GM23338 (cell line): ENCODE data around the gene RPS6KA3. TPM values are rescaled to one million over a fixed set of nuclear protein-coding genes. Genes with fewer than 3 reads are reported as not detected.

ENCODE experiments used
- ATAC-seq: fragments of 200-7000 bp; cut with Tn5 transposase; 3 replicates; pipeline ENCODE4 v1.9.1; 2020
- DNase-seq: peaks from one replicate; pipeline ENCODE4 v3.0.0-alpha.2; 2015; ENCODE audit warnings: low spot score
- H2AFZ ChIP-seq: fragments of 200-600 bp; sonication (generic); 2 replicates; pipeline ENCODE4 v1.8.0; 2016; ENCODE audit warnings: antibody characterized with exemption, mild to moderate bottlenecking, moderate library complexity
- H3F3A ChIP-seq: fragments of 200-600 bp; sonication (generic); replicated peaks from 2 replicates; pipeline ENCODE4 v1.8.0; 2017; ENCODE audit warnings: antibody characterized with exemption, mixed run types, low read depth
- H3K27ac ChIP-seq: fragments of 200-600 bp; sonication (generic); 2 replicates; pipeline ENCODE4 v1.6.1; 2016; ENCODE audit warnings: low read depth
- H3K27me3 ChIP-seq: fragments of 200-600 bp; sonication (generic); 2 replicates; pipeline ENCODE4 v1.8.0; 2016; ENCODE audit warnings: mild to moderate bottlenecking, mixed run types, moderate library complexity; ENCODE audit not compliant: insufficient read depth
- H3K36me3 ChIP-seq: fragments of 200-600 bp; sonication (generic); 2 replicates; pipeline ENCODE4 v1.8.0; 2016; ENCODE audit warnings: mild to moderate bottlenecking; ENCODE audit not compliant: insufficient read depth
- H3K4me1 ChIP-seq: fragments of 200-600 bp; sonication (generic); 2 replicates; pipeline ENCODE4 v1.8.0; 2016; ENCODE audit warnings: mild to moderate bottlenecking, moderate library complexity; ENCODE audit not compliant: insufficient read depth
- H3K4me2 ChIP-seq: fragments of 200-600 bp; sonication (generic); 2 replicates; pipeline ENCODE4 v1.7.1; 2017; ENCODE audit warnings: mixed run types
- H3K4me3 ChIP-seq: fragments of 200-600 bp; sonication (generic); 2 replicates; pipeline ENCODE4 v1.6.1; 2016; ENCODE audit warnings: mixed run types
- H3K79me2 ChIP-seq: fragments of 200-600 bp; sonication (generic); replicated peaks from 2 replicates; pipeline ENCODE4 v1.8.0; 2017; ENCODE audit warnings: mild to moderate bottlenecking; ENCODE audit not compliant: insufficient read depth
- H3K9me2 ChIP-seq: fragments of 200-600 bp; sonication (generic); 2 replicates; pipeline ENCODE4 v1.8.0; 2017; ENCODE audit not compliant: insufficient read depth
- H4K20me1 ChIP-seq: fragments of 200-600 bp; sonication (generic); replicated peaks from 2 replicates; pipeline ENCODE4 v1.8.0; 2017; ENCODE audit warnings: mild to moderate bottlenecking; ENCODE audit not compliant: insufficient read depth
- H3K27ac Mint-ChIP-seq: 2 replicates; pipeline ENCODE4 v1.8.0; 2020; ENCODE audit warnings: inconsistent platforms, mild to moderate bottlenecking, moderate library complexity, mixed read lengths
- H3K27me3 Mint-ChIP-seq: 3 replicates; pipeline ENCODE4 v1.8.0; 2022; ENCODE audit warnings: low read depth, mild to moderate bottlenecking, moderate library complexity, mixed read lengths, inconsistent platforms; ENCODE audit not compliant: insufficient read depth, poor library complexity
- H3K36me3 Mint-ChIP-seq: 3 replicates; pipeline ENCODE4 v1.8.0; 2021; ENCODE audit warnings: low read depth, mild to moderate bottlenecking, inconsistent platforms, moderate library complexity, mixed read lengths
- H3K4me1 Mint-ChIP-seq: 3 replicates; pipeline ENCODE4 v1.8.0; 2020; ENCODE audit warnings: mild to moderate bottlenecking, inconsistent platforms, mixed read lengths
- H3K4me3 Mint-ChIP-seq: 3 replicates; pipeline ENCODE4 v1.8.0; 2021; ENCODE audit warnings: moderate library complexity, mild to moderate bottlenecking, inconsistent platforms, mixed read lengths
- H3K9me3 Mint-ChIP-seq: 3 replicates; pipeline ENCODE4 v1.8.0; 2020; ENCODE audit warnings: moderate library complexity, mild to moderate bottlenecking, inconsistent platforms, mixed read lengths
- CREB1 ChIP-seq: fragments of 250-450 bp; sonication (Bioruptor Pico); IDR thresholded peaks from 2 replicates; pipeline ENCODE4 v1.5.0; 2020; ENCODE audit warnings: low read depth, mild to moderate bottlenecking, moderate library complexity
- ETS1 ChIP-seq: IDR thresholded peaks from 2 replicates; pipeline ENCODE4 v1.6.1; 2016; ENCODE audit warnings: antibody characterized with exemption
- EZH2phosphoT487 ChIP-seq: fragments of 200-600 bp; sonication (generic); IDR thresholded peaks from one replicate; pipeline ENCODE4 v1.8.1; 2018; ENCODE audit warnings: antibody characterized with exemption; ENCODE audit not compliant: unreplicated experiment
- JUNB ChIP-seq: IDR thresholded peaks from one replicate; pipeline ENCODE4 v1.6.1; 2016; ENCODE audit warnings: antibody characterized with exemption; ENCODE audit not compliant: unreplicated experiment
- POLR2AphosphoS5 ChIP-seq: IDR thresholded peaks from 2 replicates; pipeline ENCODE4 v1.6.1; 2016; ENCODE audit warnings: antibody characterized with exemption, low read depth
- STAT1 ChIP-seq: IDR thresholded peaks from one replicate; pipeline ENCODE4 v1.6.1; 2016; ENCODE audit warnings: antibody characterized with exemption; ENCODE audit not compliant: unreplicated experiment
- ZNF114 ChIP-seq: fragments of 250-450 bp; sonication (Bioruptor Pico); IDR thresholded peaks from 2 replicates; pipeline ENCODE4 v1.5.0; 2020; ENCODE audit warnings: mild to moderate bottlenecking, moderate library complexity
- ZNF331 ChIP-seq: fragments of 250-450 bp; sonication (Bioruptor Pico); IDR thresholded peaks from 2 replicates; pipeline ENCODE4 v1.5.0; 2020; ENCODE audit warnings: low read depth, mild to moderate bottlenecking, moderate library complexity
- polyA plus RNA-seq: library from polyadenylated mRNA; unstranded; fragments of >200 nt; fragmentation: Nextera tagmentation; extraction: Ambion mirVana; gene quantifications from 2 replicates; pipeline ENCODE4 v1.2.1, GENCODE V29; 2016
- small RNA-seq: library from RNA; depleted of rRNA; stranded (forward); fragments of <200 nt; gene quantifications from one replicate; pipeline ENCODE3, GENCODE V24; 2014; ENCODE audit warnings: low replicate concordance
- total RNA-seq: library from RNA; depleted of rRNA; stranded (reverse); fragments of >200 nt; shearing (Covaris generic); gene quantifications from 2 replicates; pipeline ENCODE4 v1.2.3, GENCODE V29; 2014; rRNA removed

RPS6KA3 gene
- total and polyA plus RNA-seq, 2 experiments from 2014 or later, result 3.2 to 12.2 TPM

GRCh38 chrX:20111271-20111670, 155.4 kb downstream of the RPS6KA3 start (continued):
- no peak for TF ChIP-seq ETS1
- no peak for TF ChIP-seq CREB1 (CRISPR knock-in tag)
- TF ChIP-seq ZNF114 (CRISPR knock-in tag), result no peak

- Mint-ChIP-seq H3K4me3 (no peak overlapping the region), H3K27me3 (peaks cover 2% of the 10 kb centered on the region), H3K27ac (no peak overlapping the region), H3K36me3 (no peaks in the 10 kb centered on the region), H3K4me1 (no peaks in the 10 kb centered on the region), H3K9me3 (no peaks in the 10 kb centered on the region; the same call in 2 of the 3 replicates)
- Histone ChIP-seq H3K27ac (no peak overlapping the region), H3K4me1 (no peaks in the 10 kb centered on the region), H4K20me1 (no peaks in the 10 kb centered on the region), H3F3A (no peaks in the 10 kb centered on the region), H3K9me2 (no peaks in the 10 kb centered on the region), H3K4me2 (no peak overlapping the region), H3K79me2 (no peaks in the 10 kb centered on the region), H3K36me3 (no peaks in the 10 kb centered on the region), H2AFZ (no peak overlapping the region), H3K4me3 (no peak overlapping the region), H3K27me3 (no peaks in the 10 kb centered on the region)
- no peak for TF ChIP-seq STAT1
- TF ChIP-seq ZNF331, result no peak
- TF ChIP-seq JUNB, result no peak
- TF ChIP-seq EZH2phosphoT487, result no peak
- TF ChIP-seq POLR2AphosphoS5, result no peak
- ATAC-seq, result no peak
- no peak for DNase-seq
These were observed 164.7 kb downstream of the RPS6KA3 start for GRCh38 chrX:20101934-20102581.

Small RNA genes lying within 50 kb of the gene (small RNA-seq; reads per million reads assigned to genes)
- gene RF00493, result 10.1 reads per million, percentile 96 among the genes with 10 or more reads in this experiment
- gene RF00494, result not detected

Other genes with a start within 250 kb of the RPS6KA3 start
- 0.90 and 0.97 TPM in 2 replicates for gene MAP7D2, start 150.0 kb downstream of the RPS6KA3 start, total RNA-seq
- 1.5 and 1.6 TPM in 2 replicates for gene MAP7D2, start 150.0 kb downstream of the RPS6KA3 start, polyA plus RNA-seq
- 107 and 122 TPM in 2 replicates for gene EIF1AX, start 125.1 kb downstream of the RPS6KA3 start, total RNA-seq
- 309 and 321 TPM in 2 replicates for gene EIF1AX, start 125.1 kb downstream of the RPS6KA3 start, polyA plus RNA-seq